SH-SY5Y (cell line): ENCODE data around the gene SLFNL1.

ENCODE experiments used
- GATA2 ChIP-seq: IDR thresholded peaks from 2 replicates; pipeline ENCODE4 v1.6.1; 2011; ENCODE audit warnings: mild to moderate bottlenecking, low read depth, low read length
- GATA3 ChIP-seq: IDR thresholded peaks from 2 replicates; pipeline ENCODE4 v1.6.1; 2011; ENCODE audit warnings: low read depth, mild to moderate bottlenecking, low read length, moderate library complexity

DNA sequence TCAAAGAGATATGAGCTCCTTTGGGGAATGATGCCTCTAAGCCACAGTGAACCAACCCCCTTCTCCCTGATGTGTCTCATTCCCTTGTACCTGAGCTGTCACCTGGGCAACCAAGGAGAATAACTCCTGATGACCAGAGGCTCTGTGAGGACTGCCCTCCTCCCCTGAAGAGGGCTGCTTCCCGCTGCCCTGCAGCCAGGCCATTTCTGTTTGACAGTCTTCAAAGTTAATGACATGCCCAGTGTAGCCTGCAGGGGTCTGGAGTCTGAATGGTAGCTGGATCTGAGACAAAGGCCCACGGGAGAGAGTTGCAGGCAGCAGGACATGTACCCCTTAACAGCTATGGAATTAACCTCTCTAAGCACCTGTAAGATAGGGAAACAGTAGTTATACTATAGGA, 3.4 kb upstream of the SLFNL1 start:
- TF ChIP-seq GATA2 (no peak), GATA3 (no peak)
